Measurements from ENCODE around the gene SMIM44. TPM values are rescaled to one million over a fixed set of nuclear protein-coding genes. Genes with fewer than 3 reads are reported as not detected.

The SMIM44 gene
- total RNA-seq, 3 donors from 2014 or later, result not detected

DNA sequence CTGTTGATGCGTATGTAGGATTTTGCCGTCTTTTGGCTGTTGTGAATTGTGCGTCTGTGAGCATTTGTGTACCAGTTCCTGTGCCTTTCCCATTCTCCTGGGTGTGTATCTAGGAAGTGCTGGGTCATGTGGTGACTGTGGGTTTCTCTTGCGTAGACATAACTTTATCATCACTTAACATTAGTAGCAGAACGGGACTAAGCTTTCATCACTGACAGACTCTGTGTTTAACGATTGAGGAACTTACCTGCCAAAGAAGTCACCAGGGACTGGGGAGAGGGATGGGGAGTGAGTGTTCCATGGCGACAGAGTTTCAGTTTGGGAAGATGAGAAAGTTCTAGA is 37.8 kb upstream of the SMIM44 start:
- Histone ChIP-seq H3K27ac (peak overlapping the region; percentile 55 to 69), H3K4me1 (peaks cover 4 to 7% of the 10 kb centered on the region in 2 donors), H3K9me3 (no peaks in the 10 kb centered on the region), H3K27me3 (no peaks in the 10 kb centered on the region), H3K4me3 (no peak overlapping the region), H3K36me3 (no peaks in the 10 kb centered on the region)
- intact Hi-C loops (cut with DNase I; ENCODE audit: low total_unique reads), result no loop called here
- no peak for DNase-seq (ENCODE audit: low spot score in 2 of 2)
- TF ChIP-seq, protein P1, sequence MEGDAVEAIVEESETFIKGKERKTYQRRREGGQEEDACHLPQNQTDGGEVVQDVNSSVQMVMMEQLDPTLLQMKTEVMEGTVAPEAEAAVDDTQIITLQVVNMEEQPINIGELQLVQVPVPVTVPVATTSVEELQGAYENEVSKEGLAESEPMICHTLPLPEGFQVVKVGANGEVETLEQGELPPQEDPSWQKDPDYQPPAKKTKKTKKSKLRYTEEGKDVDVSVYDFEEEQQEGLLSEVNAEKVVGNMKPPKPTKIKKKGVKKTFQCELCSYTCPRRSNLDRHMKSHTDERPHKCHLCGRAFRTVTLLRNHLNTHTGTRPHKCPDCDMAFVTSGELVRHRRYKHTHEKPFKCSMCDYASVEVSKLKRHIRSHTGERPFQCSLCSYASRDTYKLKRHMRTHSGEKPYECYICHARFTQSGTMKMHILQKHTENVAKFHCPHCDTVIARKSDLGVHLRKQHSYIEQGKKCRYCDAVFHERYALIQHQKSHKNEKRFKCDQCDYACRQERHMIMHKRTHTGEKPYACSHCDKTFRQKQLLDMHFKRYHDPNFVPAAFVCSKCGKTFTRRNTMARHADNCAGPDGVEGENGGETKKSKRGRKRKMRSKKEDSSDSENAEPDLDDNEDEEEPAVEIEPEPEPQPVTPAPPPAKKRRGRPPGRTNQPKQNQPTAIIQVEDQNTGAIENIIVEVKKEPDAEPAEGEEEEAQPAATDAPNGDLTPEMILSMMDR (IDR thresholded peaks at IDR 0.05), result no peak
- TF ChIP-seq POLR2A (IDR thresholded peaks at IDR 0.05), result no peak
- TF ChIP-seq POLR2AphosphoS5 (IDR thresholded peaks at IDR 0.05), result peak in 1 of 3 donors; percentile 15

DNA sequence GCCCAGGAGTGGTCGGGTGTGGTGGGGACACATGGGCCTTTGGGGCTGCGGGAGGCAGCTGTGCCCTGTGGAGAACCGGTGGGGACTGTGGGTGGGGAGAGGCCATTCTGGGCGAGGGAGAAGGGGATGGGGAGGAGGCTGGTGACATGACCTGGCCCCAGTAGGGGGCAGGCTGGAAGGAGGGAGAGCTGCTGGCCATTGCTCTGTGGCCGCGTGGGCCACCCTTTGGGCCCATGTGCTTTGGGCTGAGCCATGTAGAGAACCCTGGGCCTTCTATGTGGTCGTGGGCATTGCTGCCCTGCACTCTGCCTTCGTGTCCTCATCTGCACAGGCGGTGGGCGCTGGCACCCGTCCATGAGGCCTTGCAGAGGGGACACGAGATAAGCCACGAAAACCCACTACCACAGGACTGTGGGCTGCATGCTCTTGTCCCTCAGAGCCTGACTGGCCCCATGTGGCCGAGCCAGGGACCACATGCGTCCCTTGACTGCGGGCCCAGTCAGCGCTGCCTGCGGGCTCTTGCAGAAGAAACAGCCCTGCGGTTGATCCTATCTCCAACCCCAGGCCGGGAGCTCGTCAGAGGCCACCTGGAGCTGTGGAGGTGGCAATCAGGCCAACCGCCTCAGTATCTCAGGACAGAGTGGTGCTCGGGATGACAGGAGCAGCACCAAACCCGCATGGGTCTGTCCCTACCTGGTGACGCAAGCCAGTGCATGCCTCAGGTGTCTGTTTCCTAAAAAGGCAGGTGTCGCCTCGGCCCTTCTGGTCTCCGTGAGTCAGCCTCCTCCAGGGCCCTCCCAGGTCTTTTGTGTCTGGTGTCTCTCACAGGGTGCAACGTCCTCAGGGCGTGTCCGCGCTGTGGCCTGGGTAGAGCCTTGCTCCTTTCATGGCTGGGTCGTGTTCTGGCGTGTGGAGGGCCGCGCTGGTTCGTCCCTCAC is 37.2 kb upstream of the SMIM44 start:
- Histone ChIP-seq H3K9me3 (no peaks in the 10 kb centered on the region), H3K4me3 (no peak overlapping the region), H3K36me3 (no peaks in the 10 kb centered on the region), H3K27ac (peak overlapping the region; percentile 55 to 69), H3K4me1 (peaks cover 4 to 7% of the 10 kb centered on the region in 2 donors), H3K27me3 (no peaks in the 10 kb centered on the region)
- intact Hi-C loops (cut with DNase I; ENCODE audit: low total_unique reads), result no loop called here
- TF ChIP-seq POLR2AphosphoS5 (IDR thresholded peaks at IDR 0.05) (no peak), POLR2A (IDR thresholded peaks at IDR 0.05) (no peak)
- TF ChIP-seq, protein P1 (IDR thresholded peaks at IDR 0.05), result peak in 2 of 3 donors; percentile 21 to 28
- DNase-seq (ENCODE audit: low spot score in 2 of 2), result peak; percentile 76 to 78

DNA sequence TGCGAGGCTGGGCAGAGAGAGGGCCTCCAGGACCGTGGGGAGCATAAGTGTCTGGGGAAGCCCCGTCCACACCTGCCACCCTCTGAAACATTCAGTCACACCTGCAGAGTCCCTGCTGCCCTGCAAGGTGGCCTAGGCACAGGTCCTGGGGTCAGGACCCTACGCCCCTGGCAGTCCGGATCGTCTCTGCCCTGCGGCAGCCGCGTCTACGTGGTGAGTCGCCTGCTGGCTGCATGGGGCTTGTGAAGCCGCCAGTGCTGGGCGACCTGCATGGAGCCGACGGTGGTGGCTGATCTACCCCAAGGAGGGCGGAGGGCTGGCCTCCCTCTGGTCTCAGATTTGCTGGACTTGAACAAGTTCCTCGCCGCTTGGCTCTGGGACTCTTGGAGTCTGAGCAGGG is 35.9 kb upstream of the SMIM44 start:
- peaks cover 4 to 7% of the 10 kb centered on the region in 2 donors for H3K4me1 ChIP-seq
- intact Hi-C loops (cut with DNase I; ENCODE audit: low total_unique reads), result no loop called here
- H3K4me3 ChIP-seq, result no peak overlapping the region
- no peak for DNase-seq (ENCODE audit: low spot score in 2 of 2)
- no peaks in the 10 kb centered on the region for H3K9me3 ChIP-seq
- no peaks in the 10 kb centered on the region for H3K36me3 ChIP-seq
- no peaks in the 10 kb centered on the region for H3K27me3 ChIP-seq
- TF ChIP-seq POLR2AphosphoS5 (IDR thresholded peaks at IDR 0.05) (no peak), POLR2A (IDR thresholded peaks at IDR 0.05) (no peak)
- TF ChIP-seq, protein P1 (IDR thresholded peaks at IDR 0.05), result no peak
- H3K27ac ChIP-seq, result no peak overlapping the region

DNA sequence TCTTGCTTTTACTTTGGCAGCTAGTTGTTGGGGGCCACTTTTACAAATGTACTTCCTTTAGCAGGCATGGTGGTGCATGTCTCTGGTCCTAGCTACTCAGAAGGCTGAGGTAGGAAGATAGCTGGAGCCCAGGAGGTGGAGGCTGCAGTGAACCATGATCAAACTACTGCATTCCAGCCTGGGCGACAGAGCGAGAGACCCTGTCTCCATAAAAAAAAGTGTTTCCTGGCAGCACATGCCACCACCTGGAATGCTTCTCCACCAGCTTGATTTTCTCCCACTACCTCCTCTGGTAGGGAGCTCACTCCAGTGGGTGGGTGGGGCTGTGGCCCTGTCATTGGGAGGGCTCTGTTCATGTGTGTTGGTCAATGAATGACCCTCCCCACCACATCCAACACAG is 35.4 kb upstream of the SMIM44 start:
- Histone ChIP-seq H3K27ac (no peak overlapping the region), H3K4me1 (peaks cover 4 to 7% of the 10 kb centered on the region in 2 donors), H3K27me3 (no peaks in the 10 kb centered on the region), H3K36me3 (no peaks in the 10 kb centered on the region), H3K4me3 (no peak overlapping the region), H3K9me3 (no peaks in the 10 kb centered on the region)
- no peak for DNase-seq (ENCODE audit: low spot score in 2 of 2)
- TF ChIP-seq, protein P1 (IDR thresholded peaks at IDR 0.05), result no peak
- TF ChIP-seq POLR2A (IDR thresholded peaks at IDR 0.05) (no peak), POLR2AphosphoS5 (IDR thresholded peaks at IDR 0.05) (no peak)
- intact Hi-C loops (cut with DNase I; ENCODE audit: low total_unique reads), result no loop called here

DNA sequence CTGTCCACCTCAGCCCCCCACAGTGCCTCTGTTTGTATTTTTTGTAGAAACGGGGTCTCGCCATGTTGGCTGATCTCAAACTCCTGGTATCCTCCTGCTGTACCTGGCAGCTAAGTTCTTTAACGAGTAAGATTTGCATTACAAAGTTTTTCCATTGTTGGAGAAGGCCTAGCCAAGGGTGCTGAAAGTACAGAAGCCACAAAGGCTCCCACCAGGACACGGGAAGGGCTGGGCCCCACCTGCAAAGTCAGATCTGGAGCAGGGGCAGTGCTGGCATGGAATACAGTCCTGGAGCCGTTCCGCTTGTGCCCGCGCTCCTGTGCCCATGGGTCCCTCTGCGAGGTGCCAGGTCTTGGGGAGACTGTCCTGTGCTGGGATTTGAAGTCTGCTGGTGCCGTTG is 35.0 kb upstream of the SMIM44 start:
- no peak for DNase-seq (ENCODE audit: low spot score in 2 of 2)
- Histone ChIP-seq H3K36me3 (no peaks in the 10 kb centered on the region), H3K9me3 (no peaks in the 10 kb centered on the region)

More for the DNA sequence above, 35.0 kb upstream of the SMIM44 start:
- intact Hi-C loops (cut with DNase I; ENCODE audit: low total_unique reads), result no loop called here
- no peaks in the 10 kb centered on the region for H3K27me3 ChIP-seq
- no peak overlapping the region for H3K4me3 ChIP-seq
- H3K4me1 ChIP-seq, result peaks cover 4 to 7% of the 10 kb centered on the region in 2 donors
- H3K27ac ChIP-seq, result no peak overlapping the region
- TF ChIP-seq, protein P1 (IDR thresholded peaks at IDR 0.05), result no peak
- TF ChIP-seq POLR2AphosphoS5 (IDR thresholded peaks at IDR 0.05), result no peak
- no peak for TF ChIP-seq POLR2A (IDR thresholded peaks at IDR 0.05)
